ENCODE results near the gene SAFB. TPM values are rescaled to one million over a fixed set of nuclear protein-coding genes. Genes with fewer than 3 reads are reported as not detected.

SAFB gene
- polyA plus RNA-seq, 1 of the 3 experiments (the other 2 are of a cell fraction), result 90.0 TPM

DNA sequence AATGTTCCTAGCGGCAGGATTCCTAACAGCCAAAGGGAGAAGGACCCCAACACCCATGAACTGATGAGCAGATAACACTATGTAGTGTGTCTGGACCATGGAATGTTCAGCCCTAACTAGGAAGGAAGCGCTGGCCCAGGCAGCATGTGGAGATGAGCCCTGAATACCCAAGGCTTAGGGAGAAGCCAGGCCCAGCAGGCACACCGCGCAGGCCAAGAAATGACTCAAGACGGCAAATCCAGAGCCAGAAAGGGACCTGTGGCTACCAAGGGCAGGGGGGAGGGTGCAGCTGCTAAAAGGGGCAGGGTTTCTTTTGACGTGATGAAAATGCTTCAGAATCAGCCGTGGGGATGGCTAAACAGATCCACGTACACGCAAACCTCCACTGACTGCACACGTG, 34.4 kb upstream of the SAFB start:
- POLR2A ChIA-PET, result no interaction called here
- Histone ChIP-seq H3K27ac (ENCODE audit: low read depth in 2 of 2, low read length in 1 of 2) (no peak overlapping the region), H3K4me3 (ENCODE audit: low read depth in 2 of 2, low read length in 1 of 2) (no peak overlapping the region), H2AFZ (ENCODE audit: low read depth) (no peak overlapping the region), H4K20me1 (ENCODE audit: insufficient read depth) (no peaks in the 10 kb centered on the region), H3K79me2 (ENCODE audit: insufficient read depth) (no peaks in the 10 kb centered on the region), H3K9me3 (no peaks in the 10 kb centered on the region), H3K4me1 (ENCODE audit: control insufficient read depth in 1 of 2, insufficient read depth in 2 of 2, low read depth in 1 of 2, low read length in 1 of 2) (peaks cover 0 to 6% of the 10 kb centered on the region in 2 experiments; a peak in 1 of 4 replicates), H3K36me3 (replicated peaks in 1 of 2; ENCODE audit: control insufficient read depth in 1 of 2, insufficient read depth in 2 of 2, low read length in 1 of 2) (peaks cover 5 to 71% of the 10 kb centered on the region in 2 experiments), H3K9me2 (no peaks in the 10 kb centered on the region), H3K4me2 (no peak overlapping the region), H3K27me3 (ENCODE audit: insufficient read depth) (no peaks in the 10 kb centered on the region), H3K9ac (no peak overlapping the region), H3F3A (replicated peaks; ENCODE audit: insufficient read depth) (no peaks in the 10 kb centered on the region)
- no peak for DNase-seq
- WGBS (ENCODE audit: low lambda C conversion rate), result 97% methylated on average over 9 of the region's 10 CpGs
- CTCF ChIA-PET, result interaction anchor here (1.3 kb wide), 1 partner anchor 9 kb away, joined by 3 read pairs; no protein-coding TSS in a partner anchor
- TF ChIP-seq FOXM1 (IDR thresholded peaks at IDR 0.05; ENCODE audit: low read depth) (no peak), EP300 (IDR thresholded peaks at IDR 0.05; ENCODE audit: borderline replicate concordance in 1 of 2, low read depth in 1 of 2, low read length in 1 of 2) (no peak), ZBTB33 (IDR thresholded peaks at IDR 0.05; ENCODE audit: borderline replicate concordance, low read depth) (no peak)

DNA sequence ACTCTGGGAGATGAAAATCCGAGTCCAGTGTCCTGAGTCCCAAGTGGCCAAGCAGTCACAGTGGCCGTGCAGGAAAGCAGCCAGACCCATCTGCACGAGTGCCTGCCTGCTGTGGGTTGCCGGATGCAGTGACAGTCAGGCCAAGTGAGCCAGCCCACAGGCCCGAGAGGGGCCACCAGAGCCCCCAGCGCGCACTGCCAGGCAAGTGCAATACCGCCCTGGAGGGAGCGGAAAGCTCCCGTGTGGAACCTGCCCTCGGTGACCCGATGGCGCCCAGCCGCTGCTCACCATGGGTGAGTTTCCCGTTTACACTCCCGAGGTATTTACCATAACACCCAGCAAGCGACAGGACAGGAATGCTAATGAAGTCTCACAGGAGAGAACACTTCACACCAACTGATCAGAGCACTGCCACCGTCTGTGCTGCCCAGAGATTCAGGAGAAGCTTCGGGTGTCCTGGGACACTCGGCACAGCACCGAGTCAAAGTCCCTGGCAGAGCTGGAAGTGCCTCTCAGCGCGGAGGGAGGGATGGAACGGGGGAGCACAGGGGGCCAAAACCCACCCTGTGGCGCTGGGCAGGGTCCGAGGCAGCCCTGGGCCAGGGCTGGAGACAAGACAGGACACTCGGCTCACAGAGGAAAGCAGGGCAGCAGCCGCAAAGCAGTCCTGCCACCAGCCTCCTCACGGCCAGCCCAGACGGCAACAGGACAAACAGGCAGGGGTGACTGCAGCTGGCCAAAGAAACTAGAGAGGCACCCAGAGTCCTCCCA, 33.8 kb upstream of the SAFB start:
- no peaks in the 10 kb centered on the region for H3K9me3 ChIP-seq
- H3K9ac ChIP-seq, result no peak overlapping the region
- no peak overlapping the region for H3K4me2 ChIP-seq
- DNase-seq, result peak; percentile 17
- WGBS (ENCODE audit: low lambda C conversion rate), result 95% methylated on average over 23 of the region's 30 CpGs
- CTCF ChIA-PET, result interaction anchor here (1.3 kb wide), 1 partner anchor 10 kb away, joined by 3 read pairs; no protein-coding TSS in a partner anchor
- peaks cover 5 to 77% of the 10 kb centered on the region in 2 experiments for H3K36me3 ChIP-seq (replicated peaks in 1 of 2; ENCODE audit: control insufficient read depth in 1 of 2, insufficient read depth in 2 of 2, low read length in 1 of 2)
- POLR2A ChIA-PET, result no interaction called here
- H3K4me1 ChIP-seq (ENCODE audit: control insufficient read depth in 1 of 2, insufficient read depth in 2 of 2, low read depth in 1 of 2, low read length in 1 of 2), result peaks cover 0 to 9% of the 10 kb centered on the region in 2 experiments; a peak in 1 of 4 replicates
- H3K27ac ChIP-seq (ENCODE audit: low read depth in 2 of 2, low read length in 1 of 2), result no peak overlapping the region
- no peak overlapping the region for H3K4me3 ChIP-seq (ENCODE audit: low read depth in 2 of 2, low read length in 1 of 2)
- H3K79me2 ChIP-seq (ENCODE audit: insufficient read depth), result no peaks in the 10 kb centered on the region
- H3K9me2 ChIP-seq, result no peaks in the 10 kb centered on the region
- no peaks in the 10 kb centered on the region for H4K20me1 ChIP-seq (ENCODE audit: insufficient read depth)
- H3K27me3 ChIP-seq (ENCODE audit: insufficient read depth), result no peaks in the 10 kb centered on the region
- no peak overlapping the region for H2AFZ ChIP-seq (ENCODE audit: low read depth)
- no peaks in the 10 kb centered on the region for H3F3A ChIP-seq (replicated peaks; ENCODE audit: insufficient read depth)
- no peak for TF ChIP-seq MXI1 (IDR thresholded peaks at IDR 0.05; ENCODE audit: low read depth, low read length)
- TF ChIP-seq MAX (IDR thresholded peaks at IDR 0.05; ENCODE audit: low read depth), result no peak
- TF ChIP-seq RAD21 (IDR thresholded peaks at IDR 0.05; ENCODE audit: low read length), result no peak
- no peak for TF ChIP-seq TEAD4 (IDR thresholded peaks at IDR 0.05; ENCODE audit: borderline replicate concordance, insufficient read depth)
- TF ChIP-seq POLR2AphosphoS5 (IDR thresholded peaks at IDR 0.05; ENCODE audit: low read depth, low read length), result no peak
- TF ChIP-seq GATA2 (CRISPR knock-in tag; IDR thresholded peaks at IDR 0.05), result no peak
